ENCODE results near the gene SIDT1. TPM values are rescaled to one million over a fixed set of nuclear protein-coding genes. Genes with fewer than 3 reads are reported as not detected.

Gene SIDT1
- total RNA-seq (ENCODE audit: low replicate concordance): not detected in 2 replicates

GRCh38 chr3:113531826-113532697 is at the start of gene SIDT1:
Gene SIDT1, plus strand, starts transcription at chr3:113532555. Its CDS starts 467 bp downstream, at chr3:113533022.
- Histone ChIP-seq H3K36me3 (no peaks in the 10 kb centered on the region), H3F3A (ENCODE audit: low read depth) (no peaks in the 10 kb centered on the region), H3K4me2 (peak within 1 kb of the TSS; percentile 88), H4K20me1 (ENCODE audit: low read depth) (no peaks in the 10 kb centered on the region), H3K27ac (no peak within 1 kb of the TSS), H3K9me3 (ENCODE audit: low read depth) (no peaks in the 10 kb centered on the region), H3K4me1 (peaks cover 5% of the 10 kb centered on the region), H2AFZ (replicated peaks) (peak within 1 kb of the TSS; percentile 81), H3K27me3 (peaks cover 100% of the 10 kb centered on the region), H3K4me3 (peak within 1 kb of the TSS; percentile 54), H3K79me2 (ENCODE audit: low read depth) (no peaks in the 10 kb centered on the region), H3K9ac (no peak within 1 kb of the TSS)
- Mint-ChIP-seq H3K9me3 (no peaks in the 10 kb centered on the region), H3K4me1 (peaks cover 16% of the 10 kb centered on the region), H3K27me3 (ENCODE audit: insufficient read depth, low read depth) (peaks cover 55% of the 10 kb centered on the region), H3K36me3 (no peaks in the 10 kb centered on the region), H3K27ac (peak within 1 kb of the TSS; percentile 30), H3K4me3 (peak within 1 kb of the TSS; percentile 91)
- DNase-seq (ENCODE audit: low spot score): peak; percentile 39
- no peak for TF ChIP-seq EZH2phosphoT487 (IDR thresholded peaks at IDR 0.05)
- TF ChIP-seq CTCF (IDR thresholded peaks at IDR 0.05): no peak

GRCh38 chr3:113485161-113485609 is 47.2 kb upstream of the SIDT1 start:
- no peak for DNase-seq (ENCODE audit: low spot score)
- Histone ChIP-seq H4K20me1 (ENCODE audit: low read depth) (no peaks in the 10 kb centered on the region), H3F3A (ENCODE audit: low read depth) (no peaks in the 10 kb centered on the region), H3K4me1 (no peaks in the 10 kb centered on the region), H3K27ac (no peak overlapping the region), H3K9ac (no peak overlapping the region), H3K4me3 (no peak overlapping the region), H3K27me3 (no peaks in the 10 kb centered on the region), H3K9me3 (ENCODE audit: low read depth) (no peaks in the 10 kb centered on the region), H2AFZ (replicated peaks) (no peak overlapping the region), H3K36me3 (peaks cover 7% of the 10 kb centered on the region), H3K4me2 (no peak overlapping the region), H3K79me2 (ENCODE audit: low read depth) (no peaks in the 10 kb centered on the region)
- Mint-ChIP-seq H3K36me3 (peaks cover 31% of the 10 kb centered on the region), H3K4me1 (no peaks in the 10 kb centered on the region), H3K27ac (no peak overlapping the region), H3K4me3 (no peak overlapping the region), H3K9me3 (peaks cover 24% of the 10 kb centered on the region), H3K27me3 (ENCODE audit: insufficient read depth, low read depth) (no peaks in the 10 kb centered on the region)
- no peak for TF ChIP-seq EZH2 (IDR thresholded peaks at IDR 0.05)
- TF ChIP-seq CTCF (IDR thresholded peaks at IDR 0.05): no peak
- no peak for TF ChIP-seq EZH2phosphoT487 (IDR thresholded peaks at IDR 0.05)

- DNase-seq (ENCODE audit: low spot score): peak; percentile 34
- Histone ChIP-seq H3K9me3 (ENCODE audit: low read depth) (no peaks in the 10 kb centered on the region), H3K4me2 (no peak overlapping the region), H3K27ac (no peak overlapping the region), H3K79me2 (ENCODE audit: low read depth) (no peaks in the 10 kb centered on the region), H3K36me3 (peaks cover 8% of the 10 kb centered on the region), H3K9ac (no peak overlapping the region), H3F3A (ENCODE audit: low read depth) (peaks cover 5% of the 10 kb centered on the region), H4K20me1 (ENCODE audit: low read depth) (no peaks in the 10 kb centered on the region), H3K4me1 (no peaks in the 10 kb centered on the region), H3K4me3 (no peak overlapping the region), H2AFZ (replicated peaks) (no peak overlapping the region), H3K27me3 (no peaks in the 10 kb centered on the region)
- Mint-ChIP-seq H3K27me3 (ENCODE audit: insufficient read depth, low read depth) (no peaks in the 10 kb centered on the region), H3K9me3 (no peaks in the 10 kb centered on the region), H3K27ac (no peak overlapping the region), H3K4me3 (no peak overlapping the region), H3K4me1 (no peaks in the 10 kb centered on the region), H3K36me3 (peaks cover 16% of the 10 kb centered on the region)
- TF ChIP-seq CTCF (IDR thresholded peaks at IDR 0.05) (peak; percentile 61), EZH2phosphoT487 (IDR thresholded peaks at IDR 0.05) (no peak)
Measured at GRCh38 chr3:113495035-113495434, 37.3 kb upstream of the SIDT1 start.

Data from neural progenitor cell (in vitro differentiated cells).